RPMI8226 (cell line): ENCODE data around the gene CDH16.
"Not testable (repeated sequence)": the region's sequence is repeated elsewhere in the genome, so short reads cannot be mapped to it uniquely, and the experiment has no call there.

Experiments
- DNase-seq: peaks from one replicate; pipeline ENCODE4 v3.0.0-alpha.2; 2015

The CDH16 gene

GRCh38 chr16:66910175-66910940, 8.3 kb downstream of the CDH16 start:
- DNase-seq, result no peak

GRCh38 chr16:66908762-66909559, 9.7 kb downstream of the CDH16 start:
- DNase-seq, result no peak

DNA sequence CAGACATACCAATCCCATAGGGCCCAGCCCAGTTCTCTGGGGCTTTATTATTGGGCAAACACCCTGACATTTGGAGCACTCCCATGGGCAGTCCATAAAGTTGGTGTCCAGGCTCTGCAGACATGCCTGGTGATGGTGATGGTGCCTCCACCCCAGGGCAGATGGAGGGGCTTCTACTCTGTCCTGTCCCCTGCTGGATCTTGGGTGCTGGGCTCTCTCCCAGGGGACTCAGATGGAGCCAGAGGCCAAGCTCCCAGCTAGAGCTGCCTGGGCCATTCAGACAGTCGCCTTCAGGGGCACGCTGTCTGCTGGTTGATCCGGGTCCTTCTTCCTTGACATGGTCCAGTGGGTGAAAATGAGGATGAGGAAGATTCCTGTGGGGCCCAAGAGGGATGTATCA, 10.6 kb downstream of the CDH16 start:
- DNase-seq, result no peak

GRCh38 chr16:66906916-66907836, 11.5 kb downstream of the CDH16 start:
- no peak for DNase-seq

DNA sequence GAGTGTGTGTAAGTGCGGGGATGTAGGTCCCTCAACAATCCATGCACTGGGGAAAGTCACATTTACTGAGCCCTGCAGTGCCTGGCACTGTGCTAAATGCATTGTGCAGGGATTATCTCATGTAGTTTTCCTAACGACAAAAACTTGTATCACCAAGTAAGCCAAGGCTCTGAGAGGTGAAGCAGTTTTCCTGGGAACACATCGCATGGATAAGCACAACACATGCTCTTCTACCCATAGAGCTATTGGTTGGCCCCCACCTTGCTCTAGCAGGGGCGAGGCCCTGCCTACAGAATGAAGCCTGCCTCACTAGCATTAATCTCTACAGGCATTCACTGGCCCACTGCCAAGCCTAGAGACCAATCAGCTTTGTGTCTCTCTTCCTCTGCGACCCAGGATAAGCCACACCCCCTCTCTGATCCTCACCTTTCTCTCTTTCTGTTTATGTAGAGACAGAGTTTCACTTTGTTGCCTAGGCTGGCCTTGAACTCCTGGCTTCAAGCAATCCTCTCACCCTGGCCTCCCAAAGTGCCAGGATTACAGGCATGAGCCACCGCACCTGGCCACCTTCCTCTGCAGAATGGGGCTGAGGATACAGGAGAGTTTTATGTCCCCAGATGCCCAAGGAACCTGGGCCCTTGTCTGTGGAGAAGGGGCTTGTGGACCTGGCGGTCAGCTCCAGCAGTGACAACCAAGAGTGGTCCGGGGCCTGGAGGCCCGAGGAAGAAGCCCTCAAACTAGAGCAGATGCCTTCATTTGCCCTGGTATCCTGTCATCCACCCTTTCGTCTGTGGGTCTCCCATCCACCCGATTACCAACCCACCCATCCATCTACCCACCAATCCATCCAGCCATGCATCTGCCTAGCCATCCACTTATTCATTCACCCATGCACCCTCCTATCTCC, 12.8 kb downstream of the CDH16 start:
- peak; percentile 95 for DNase-seq

- DNase-seq, result no peak
Observed at GRCh38 chr16:66904846-66905632, 13.6 kb downstream of the CDH16 start.

- no peak for DNase-seq
Observed at GRCh38 chr16:66904428-66904845, 14.2 kb downstream of the CDH16 start.

DNA sequence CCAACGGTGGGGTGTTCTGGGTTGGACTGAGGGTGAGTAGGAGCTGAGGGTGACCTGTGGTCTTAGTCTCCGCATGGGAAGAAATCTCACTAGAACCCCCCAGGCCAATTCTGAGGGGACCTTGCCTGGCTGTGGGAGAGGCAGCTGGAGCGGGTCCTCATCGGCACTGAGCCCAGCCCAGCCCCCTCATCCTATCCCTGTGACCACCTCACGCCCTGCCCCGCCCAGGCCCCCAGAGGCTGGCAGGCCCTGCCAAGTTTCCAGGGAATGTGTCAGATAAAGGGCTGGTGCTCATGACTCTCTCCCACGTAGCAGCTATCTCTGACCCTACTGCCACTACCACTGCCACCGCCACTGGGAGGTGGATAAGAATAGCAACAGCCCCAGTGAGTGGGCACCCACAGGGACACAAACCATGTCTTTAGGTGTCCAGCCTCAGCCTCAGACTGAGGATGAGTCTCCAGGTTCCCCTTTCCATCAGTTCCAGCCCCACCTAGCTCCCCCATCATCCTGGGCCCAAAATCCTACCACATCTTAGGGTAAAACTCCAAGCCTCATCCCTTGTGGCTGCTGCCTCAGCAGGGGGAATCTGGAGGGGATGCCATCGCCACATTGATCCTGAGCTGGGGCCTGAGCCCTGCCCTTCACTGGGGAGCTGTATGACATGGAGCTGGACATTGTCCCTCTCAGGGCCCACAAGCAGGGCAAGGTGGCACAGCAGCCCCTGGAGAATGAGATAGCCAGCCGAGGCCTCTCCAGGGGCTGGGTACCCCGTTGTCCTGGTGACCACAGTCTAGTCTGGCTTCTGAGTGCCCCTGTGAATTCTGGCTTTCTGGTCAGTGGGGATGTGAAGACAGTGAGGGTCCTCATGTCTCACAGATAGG, 14.9 kb downstream of the CDH16 start:
- DNase-seq, result no peak

DNA sequence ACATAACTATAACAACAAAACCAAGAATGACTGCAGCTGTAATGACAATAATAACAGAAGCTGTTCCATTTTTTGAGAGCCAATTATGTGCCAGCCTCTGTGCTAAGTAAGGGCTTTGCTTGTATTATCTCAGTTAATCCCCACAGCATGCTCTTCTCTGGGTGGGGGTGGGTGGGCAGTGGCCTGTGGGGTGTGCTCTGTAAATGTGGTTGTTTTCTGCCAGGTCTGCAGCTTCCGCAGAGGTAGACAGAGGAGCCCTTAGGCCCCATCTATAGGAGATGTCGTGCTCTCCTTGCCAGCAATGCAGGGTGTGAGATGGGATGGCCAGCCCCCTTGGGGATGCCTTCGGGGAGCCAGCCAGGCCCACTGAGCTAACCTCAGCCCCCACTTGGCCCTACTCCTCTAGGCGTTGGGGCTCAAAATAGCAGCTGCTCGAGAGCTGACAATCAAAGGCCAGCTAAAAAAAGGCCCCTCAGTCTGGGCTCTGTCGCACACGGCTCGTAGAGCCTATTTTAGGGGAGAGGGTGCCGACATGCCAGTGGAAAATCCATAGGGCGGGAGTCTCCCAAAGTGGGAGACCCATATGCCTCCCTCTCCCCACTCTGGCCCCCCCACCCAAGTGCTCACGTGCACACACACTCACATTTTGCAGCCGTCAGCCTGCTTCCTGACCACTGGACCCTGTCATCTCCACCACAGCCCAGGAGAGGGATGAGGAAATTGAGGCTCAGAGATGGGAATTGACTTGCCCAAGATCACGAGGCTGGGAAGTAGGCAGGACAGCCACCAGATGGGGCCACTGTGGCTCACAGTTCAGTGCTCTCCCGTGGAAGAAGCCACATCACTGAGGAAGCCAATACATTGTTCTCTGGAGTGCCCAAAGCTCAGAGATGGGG, 15.8 kb downstream of the CDH16 start:
- no peak for DNase-seq

DNA sequence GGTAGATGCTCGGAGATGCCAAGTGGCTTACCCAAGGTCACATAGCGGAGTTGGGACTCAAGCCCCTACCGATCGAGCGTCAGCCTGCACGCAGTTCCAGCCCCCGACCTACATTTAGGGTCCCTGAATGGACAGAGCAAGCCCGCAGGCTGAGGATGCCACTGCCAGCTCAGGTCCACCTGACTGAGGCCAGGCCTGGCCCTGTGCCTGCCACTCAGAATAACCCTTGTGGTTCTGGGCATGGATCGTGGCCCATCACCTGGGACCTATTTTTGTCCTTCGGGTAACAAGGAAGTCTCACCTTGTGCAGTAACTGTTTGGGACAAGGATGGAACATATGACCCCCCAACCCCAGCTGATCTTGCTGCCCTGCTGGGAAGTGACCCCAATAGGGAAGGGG, 17.1 kb downstream of the CDH16 start:
- no peak for DNase-seq

DNA sequence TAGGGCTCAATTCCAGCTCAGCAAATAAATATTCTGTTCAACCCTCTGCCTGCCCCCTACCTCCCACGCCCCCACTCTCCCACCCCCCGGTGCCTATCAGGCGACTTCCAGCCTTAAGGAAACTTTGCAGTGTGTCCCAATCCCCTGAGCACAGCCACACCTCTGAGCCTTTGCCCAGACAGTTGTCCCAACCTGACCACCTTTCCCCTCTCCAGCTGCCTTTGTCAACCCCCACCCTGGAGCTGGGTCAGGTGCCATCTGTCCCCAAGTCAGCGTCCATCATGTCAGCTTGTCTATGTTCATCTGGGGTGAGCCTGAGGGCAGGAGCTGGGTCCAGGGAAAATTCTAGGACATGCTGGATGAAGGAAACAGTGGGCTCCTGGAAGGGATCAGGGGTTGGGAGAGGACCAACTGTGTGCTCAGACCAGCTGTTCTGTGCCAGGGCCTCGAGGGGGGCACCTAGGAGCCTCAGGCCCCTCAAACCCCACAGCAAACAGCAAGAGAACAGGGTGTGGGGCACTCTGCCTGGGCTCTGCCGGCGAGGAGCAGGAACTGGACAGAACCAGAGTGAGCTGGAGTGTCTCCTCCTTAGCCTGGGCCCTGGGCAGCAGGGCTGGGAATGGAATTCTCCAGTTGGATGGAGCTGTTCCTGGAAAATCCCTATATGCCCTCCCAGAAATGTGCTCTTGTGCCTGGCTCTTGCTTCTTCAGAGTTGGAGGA, 17.8 kb downstream of the CDH16 start:
- DNase-seq, result no peak

GRCh38 chr16:66899945-66900710, 18.6 kb downstream of the CDH16 start:
- peak; percentile 63 for DNase-seq

DNA sequence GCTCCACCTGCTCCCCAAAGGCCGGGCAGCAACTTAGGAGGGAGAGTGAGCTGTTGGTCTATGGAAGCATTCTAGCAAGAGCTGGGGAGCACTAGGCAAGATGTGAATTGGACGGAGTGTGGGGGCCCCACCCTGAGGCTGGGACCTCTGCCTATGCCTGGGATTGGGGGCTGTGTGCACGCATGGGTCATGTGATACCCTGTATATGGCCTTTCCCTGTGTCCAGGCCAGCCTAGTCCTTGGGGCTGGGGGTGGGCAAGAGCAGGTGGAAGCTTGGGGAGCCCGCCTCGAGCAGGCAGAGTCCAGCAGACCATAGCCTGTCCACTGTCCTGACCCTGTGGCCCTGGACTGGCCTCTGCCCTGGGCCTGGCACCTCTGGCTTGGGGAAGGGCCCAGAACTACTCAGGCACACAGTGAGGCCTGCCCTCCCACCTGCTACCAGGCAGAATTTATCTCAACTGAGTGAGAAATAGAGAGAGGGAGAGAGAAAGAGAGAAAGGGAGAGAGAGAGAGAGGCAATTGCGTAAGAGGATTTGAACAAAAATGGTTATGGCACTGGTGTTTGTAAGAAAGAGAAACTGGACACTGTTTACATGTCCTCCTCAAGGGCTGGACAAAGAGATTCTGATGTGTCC, 19.3 kb downstream of the CDH16 start:
- DNase-seq, result no peak

DNA sequence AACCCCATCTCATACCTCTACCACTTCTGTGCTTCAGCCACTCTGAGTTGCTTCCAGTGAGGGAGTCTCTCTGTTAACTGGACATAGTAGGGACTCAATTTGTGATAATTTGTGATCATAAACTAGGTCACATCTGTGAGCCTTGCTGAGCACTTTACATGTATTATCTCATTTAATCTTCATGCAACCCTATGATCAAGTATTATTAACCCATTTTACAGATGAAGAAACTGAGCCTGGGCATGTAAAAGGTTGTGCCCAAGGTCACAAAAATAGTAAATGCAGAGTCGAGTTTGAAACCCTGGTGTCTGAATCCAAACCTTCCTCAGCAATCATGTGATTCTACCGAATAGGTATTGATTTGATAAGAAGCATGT, 19.8 kb downstream of the CDH16 start:
- DNase-seq, result no peak

- DNase-seq, result no peak
Observed at GRCh38 chr16:66898207-66898606, 20.5 kb downstream of the CDH16 start.

- DNase-seq, result not testable (repeated sequence)
Observed at GRCh38 chr16:66896682-66897081, 22.0 kb downstream of the CDH16 start.

- no peak for DNase-seq
Observed at GRCh38 chr16:66895999-66896398, 22.7 kb downstream of the CDH16 start.
